SH-SY5Y (cell line): Measurements from ENCODE around the gene MBNL2.

Experiments
- GATA2 ChIP-seq: IDR thresholded peaks from 2 replicates; pipeline ENCODE4 v1.6.1; 2011; ENCODE audit warnings: mild to moderate bottlenecking, low read depth, low read length
- GATA3 ChIP-seq: IDR thresholded peaks from 2 replicates; pipeline ENCODE4 v1.6.1; 2011; ENCODE audit warnings: low read depth, mild to moderate bottlenecking, low read length, moderate library complexity

- no peak for TF ChIP-seq GATA2
- no peak for TF ChIP-seq GATA3
Measured at GRCh38 chr13:97276862-97277269, 54.7 kb downstream of the MBNL2 start.
